Activated naive CD4-positive, alpha-beta T cell treated with anti-CD3 and anti-CD28 coated beads, Interleukin-2, amount 10 ng/mL, durations not matched to agents 7 days and 5 days (primary cell): Measurements from ENCODE around the gene ADARB2.

Experiments used
- CTCF ChIA-PET: fragments of 350-600 bp; sonication (Branson Sonifier 250); formaldehyde crosslinking; loops from one replicate; lab custom pipeline; 2021; ENCODE audit warnings: antibody characterized with exemption; lab: Charles Lee
- DNase-seq: peaks from one replicate; pipeline ENCODE4 v3.0.0-alpha.2; 2020
- H3K27ac Mint-ChIP-seq: one replicate; pipeline ENCODE4 v1.8.0; 2021; ENCODE audit warnings: mild to moderate bottlenecking, moderate library complexity, mixed read lengths
- H3K27me3 Mint-ChIP-seq: one replicate; pipeline ENCODE4 v1.8.0; 2021; ENCODE audit warnings: mild to moderate bottlenecking, mixed read lengths
- H3K36me3 Mint-ChIP-seq: one replicate; pipeline ENCODE4 v1.8.0; 2021; ENCODE audit warnings: mixed read lengths
- H3K4me1 Mint-ChIP-seq: one replicate; pipeline ENCODE4 v1.8.0; 2021; ENCODE audit warnings: mixed read lengths
- H3K4me3 Mint-ChIP-seq: one replicate; pipeline ENCODE4 v1.8.0; 2021; ENCODE audit warnings: mild to moderate bottlenecking, moderate library complexity, mixed read lengths
- H3K9me3 Mint-ChIP-seq: one replicate; pipeline ENCODE4 v1.8.0; 2021; ENCODE audit warnings: mixed read lengths

Gene ADARB2

DNA sequence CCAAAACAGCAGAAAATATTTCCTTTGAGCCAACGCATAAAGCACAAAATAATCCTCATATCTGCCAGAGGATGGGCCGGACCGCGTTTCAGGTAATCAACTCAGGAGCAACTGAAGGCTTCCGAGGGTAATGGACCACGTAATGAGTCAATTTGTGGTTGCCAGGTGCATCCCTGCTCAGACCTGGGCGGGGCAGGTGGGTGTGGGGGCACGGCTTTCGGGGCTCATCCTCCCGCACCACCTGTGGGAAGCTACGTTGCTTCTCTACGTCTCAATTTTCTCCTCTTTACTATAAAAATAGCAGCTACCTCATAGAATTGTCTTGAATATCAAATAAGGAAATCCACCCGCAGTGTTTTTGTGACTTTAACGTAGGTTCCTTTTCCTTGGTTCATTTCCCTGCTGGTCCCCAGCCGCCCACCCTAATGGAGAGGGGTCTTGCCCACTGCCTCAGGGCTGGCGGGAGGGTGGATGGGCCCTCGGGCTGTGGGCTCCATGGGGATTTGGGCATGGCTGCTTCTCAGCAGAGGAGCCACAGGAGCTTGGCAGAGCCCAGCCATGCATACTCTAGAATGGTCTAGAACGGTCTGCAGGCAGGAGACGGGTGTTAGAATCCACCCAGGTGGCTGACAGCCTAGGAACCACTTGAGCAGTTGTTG lies 324.7 kb downstream of the ADARB2 start:
- DNase-seq = no peak
- Mint-ChIP-seq H3K36me3 (no peaks in the 10 kb centered on the region), H3K9me3 (no peaks in the 10 kb centered on the region)

GRCh38 chr10:1411956-1412355 lies 325.4 kb downstream of the ADARB2 start:
- DNase-seq = no peak

More for the DNA sequence above, 324.7 kb downstream of the ADARB2 start:
- no peak overlapping the region for H3K4me3 Mint-ChIP-seq
- no peak overlapping the region for H3K27ac Mint-ChIP-seq
- CTCF ChIA-PET = no interaction called here
- H3K4me1 Mint-ChIP-seq = no peaks in the 10 kb centered on the region
- peaks cover 34% of the 10 kb centered on the region for H3K27me3 Mint-ChIP-seq

GRCh38 chr10:1411451-1411850 lies 325.9 kb downstream of the ADARB2 start:
- H3K27me3 Mint-ChIP-seq = peaks cover 34% of the 10 kb centered on the region
- H3K36me3 Mint-ChIP-seq = no peaks in the 10 kb centered on the region
- CTCF ChIA-PET = no interaction called here
- no peak for DNase-seq
- H3K4me1 Mint-ChIP-seq = no peaks in the 10 kb centered on the region
- no peak overlapping the region for H3K27ac Mint-ChIP-seq
- no peak overlapping the region for H3K4me3 Mint-ChIP-seq
- H3K9me3 Mint-ChIP-seq = no peaks in the 10 kb centered on the region

More at GRCh38 chr10:1411956-1412355, 325.4 kb downstream of the ADARB2 start:
- Mint-ChIP-seq H3K4me3 (no peak overlapping the region), H3K9me3 (no peaks in the 10 kb centered on the region), H3K36me3 (no peaks in the 10 kb centered on the region), H3K27ac (no peak overlapping the region), H3K27me3 (peaks cover 34% of the 10 kb centered on the region), H3K4me1 (no peaks in the 10 kb centered on the region)
- CTCF ChIA-PET = no interaction called here

DNA sequence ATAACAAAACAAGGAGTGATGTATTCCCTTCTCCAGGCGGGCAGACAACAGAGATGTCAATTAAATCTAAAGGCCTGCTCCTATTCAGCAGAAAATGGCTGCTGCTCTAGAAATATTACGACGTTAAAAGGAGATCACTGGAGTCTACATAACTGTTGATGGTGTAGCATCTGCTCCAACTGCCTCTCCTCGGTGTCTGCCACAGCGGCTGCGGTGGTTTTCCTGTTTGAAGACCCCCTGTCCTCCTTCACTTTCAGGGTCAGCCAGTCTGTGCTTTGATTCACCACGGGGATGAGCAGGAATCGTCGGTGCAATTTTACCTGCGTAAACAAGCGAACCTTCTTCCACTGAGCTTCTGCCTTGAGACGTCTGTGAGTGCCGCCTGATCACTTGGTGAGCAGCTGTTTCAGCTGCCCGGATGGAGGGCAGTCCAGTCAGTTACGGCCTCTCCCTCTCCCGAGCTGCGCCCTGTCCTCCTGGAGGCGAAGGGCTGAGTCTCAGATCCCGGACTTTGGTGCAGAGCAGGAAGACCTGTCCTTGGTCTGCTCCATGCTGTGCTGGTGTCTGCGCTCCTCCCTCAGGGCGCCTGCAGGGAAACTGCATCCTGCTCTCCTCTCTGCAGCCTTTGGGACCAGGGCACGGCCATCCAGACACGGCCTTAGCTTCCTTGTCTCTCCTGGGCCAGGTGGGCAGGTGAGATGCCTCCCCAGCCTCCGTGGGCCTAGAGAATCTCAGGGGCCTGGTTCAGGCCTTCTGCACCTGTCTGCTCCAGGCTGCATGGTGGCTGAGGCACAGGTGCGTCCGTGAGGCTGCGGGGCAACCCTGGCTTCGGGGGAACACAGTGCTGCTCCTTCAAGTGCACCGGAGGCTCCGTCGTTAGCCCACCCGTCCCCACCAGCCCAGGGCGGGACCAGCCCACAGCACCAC lies 326.6 kb downstream of the ADARB2 start:
- peaks cover 34% of the 10 kb centered on the region for H3K27me3 Mint-ChIP-seq
- H3K9me3 Mint-ChIP-seq = no peaks in the 10 kb centered on the region
- no peak overlapping the region for H3K27ac Mint-ChIP-seq
- no peaks in the 10 kb centered on the region for H3K36me3 Mint-ChIP-seq
- no peak for DNase-seq
- no peaks in the 10 kb centered on the region for H3K4me1 Mint-ChIP-seq
- CTCF ChIA-PET = no interaction called here
- H3K4me3 Mint-ChIP-seq = no peak overlapping the region

GRCh38 chr10:1410032-1410431 lies 327.3 kb downstream of the ADARB2 start:
- Mint-ChIP-seq H3K27ac (no peak overlapping the region), H3K9me3 (no peaks in the 10 kb centered on the region), H3K4me1 (no peaks in the 10 kb centered on the region), H3K4me3 (no peak overlapping the region), H3K36me3 (no peaks in the 10 kb centered on the region), H3K27me3 (peaks cover 33% of the 10 kb centered on the region)
- DNase-seq = no peak
- CTCF ChIA-PET = no interaction called here

GRCh38 chr10:1409392-1409791 lies 327.9 kb downstream of the ADARB2 start:
- Mint-ChIP-seq H3K9me3 (no peaks in the 10 kb centered on the region), H3K4me3 (no peak overlapping the region), H3K27me3 (peaks cover 27% of the 10 kb centered on the region), H3K4me1 (no peaks in the 10 kb centered on the region), H3K27ac (no peak overlapping the region), H3K36me3 (no peaks in the 10 kb centered on the region)
- CTCF ChIA-PET = no interaction called here
- DNase-seq = no peak

DNA sequence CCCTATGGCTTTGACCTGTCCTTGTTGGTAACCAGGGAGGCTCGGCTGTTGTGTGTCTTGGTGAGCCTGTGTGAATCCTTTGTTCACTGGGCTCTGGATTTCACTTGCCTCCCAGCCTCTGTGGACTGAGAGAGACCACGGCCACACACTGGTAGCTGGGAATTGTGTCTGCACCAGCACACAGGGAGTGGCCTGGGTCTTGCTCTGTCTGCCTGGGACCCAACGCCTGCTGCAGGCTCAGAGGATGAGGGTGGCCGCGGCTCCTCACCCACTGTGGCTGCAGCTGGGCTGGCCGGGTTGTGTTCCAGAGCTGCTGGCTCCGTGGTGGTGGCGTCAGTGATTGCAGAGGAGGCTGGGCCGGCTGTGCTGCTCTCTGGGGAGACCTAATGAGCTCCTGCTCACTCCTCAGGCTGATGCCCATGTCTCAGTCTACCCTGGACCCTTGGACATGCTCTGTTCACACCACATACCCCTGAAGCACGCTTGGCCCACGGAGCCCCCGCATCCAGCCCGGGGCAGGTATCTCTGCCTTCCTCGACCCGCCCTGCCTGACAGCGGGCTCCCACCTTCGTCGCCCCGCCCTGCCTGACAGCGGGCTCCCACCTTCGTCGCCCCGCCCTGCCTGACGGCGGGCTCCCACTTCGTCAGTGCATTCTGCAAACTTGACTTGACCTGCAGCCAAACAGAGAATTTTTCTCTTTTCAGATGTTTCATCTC lies 328.5 kb downstream of the ADARB2 start:
- no peaks in the 10 kb centered on the region for H3K9me3 Mint-ChIP-seq
- CTCF ChIA-PET = interaction anchor here (0.8 kb wide), 1 partner anchor 11 kb away, joined by 4 read pairs; no protein-coding TSS in a partner anchor
- no peak overlapping the region for H3K27ac Mint-ChIP-seq
- no peak overlapping the region for H3K4me3 Mint-ChIP-seq
- H3K27me3 Mint-ChIP-seq = peaks cover 26% of the 10 kb centered on the region
- H3K4me1 Mint-ChIP-seq = no peaks in the 10 kb centered on the region
- H3K36me3 Mint-ChIP-seq = no peaks in the 10 kb centered on the region
- DNase-seq = no peak

- peaks cover 16% of the 10 kb centered on the region for H3K27me3 Mint-ChIP-seq
- DNase-seq = no peak
- no peaks in the 10 kb centered on the region for H3K36me3 Mint-ChIP-seq
- H3K4me1 Mint-ChIP-seq = no peaks in the 10 kb centered on the region
- CTCF ChIA-PET = no interaction called here
- H3K9me3 Mint-ChIP-seq = no peaks in the 10 kb centered on the region
- no peak overlapping the region for H3K4me3 Mint-ChIP-seq
- no peak overlapping the region for H3K27ac Mint-ChIP-seq
Measured at GRCh38 chr10:1406967-1407945, 330.1 kb downstream of the ADARB2 start.

GRCh38 chr10:1406132-1406966 lies 331.0 kb downstream of the ADARB2 start:
- CTCF ChIA-PET = no interaction called here
- no peak overlapping the region for H3K4me3 Mint-ChIP-seq

DNA sequence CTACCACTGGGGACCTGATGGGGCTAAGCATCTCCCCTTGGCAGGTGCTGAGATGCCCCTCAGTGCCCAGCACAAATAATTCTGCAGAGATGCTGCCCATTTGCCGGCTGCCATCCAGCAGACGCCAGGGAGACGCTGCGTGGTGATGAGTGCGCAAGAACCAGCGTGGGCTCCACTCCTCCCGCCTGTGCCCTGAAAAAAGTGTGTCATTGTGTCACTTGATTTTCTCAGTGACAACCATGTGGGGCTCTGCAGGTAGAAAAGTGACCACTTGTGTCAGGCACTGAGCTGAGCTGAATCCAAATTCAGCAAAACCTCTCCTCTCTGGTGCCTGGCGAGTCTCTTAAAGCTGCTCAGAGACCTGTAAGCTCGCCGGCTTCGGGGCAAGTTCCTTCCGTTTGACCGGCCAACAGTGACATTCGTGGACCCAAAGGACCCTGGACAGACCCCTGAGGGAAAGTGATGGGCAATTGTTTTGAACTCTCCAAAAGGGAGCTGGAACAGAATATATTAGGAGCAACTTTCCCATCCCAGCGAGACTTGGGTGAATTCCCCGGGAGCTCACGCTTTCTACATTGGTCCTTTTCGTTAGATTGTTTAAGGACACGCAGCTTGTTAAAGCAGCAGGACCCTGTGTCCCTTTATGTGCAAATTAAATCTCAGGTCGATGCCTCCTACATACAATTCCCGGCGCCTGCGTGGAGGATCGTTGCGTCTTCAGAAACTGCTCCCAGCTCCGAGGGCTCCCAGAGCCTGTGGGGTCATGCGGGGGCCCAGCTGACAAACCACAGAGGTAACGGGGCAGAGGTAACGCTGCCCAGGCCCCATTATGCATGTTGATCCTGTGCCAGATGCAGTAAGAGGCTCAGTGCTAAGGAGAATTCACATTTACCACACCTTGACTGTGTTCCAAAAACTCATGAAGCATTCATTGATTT lies 332.7 kb downstream of the ADARB2 start:
- no peaks in the 10 kb centered on the region for H3K9me3 Mint-ChIP-seq
- DNase-seq = no peak
- H3K4me3 Mint-ChIP-seq = no peak overlapping the region
- H3K4me1 Mint-ChIP-seq = no peaks in the 10 kb centered on the region
- H3K36me3 Mint-ChIP-seq = no peaks in the 10 kb centered on the region
- CTCF ChIA-PET = interaction anchor here (1.1 kb wide), 1 partner anchor 17 kb away, joined by 3 read pairs; no protein-coding TSS in a partner anchor
- H3K27ac Mint-ChIP-seq = no peak overlapping the region
- no peaks in the 10 kb centered on the region for H3K27me3 Mint-ChIP-seq

More at GRCh38 chr10:1406132-1406966, 331.0 kb downstream of the ADARB2 start:
- H3K9me3 Mint-ChIP-seq = no peaks in the 10 kb centered on the region
- H3K4me1 Mint-ChIP-seq = no peaks in the 10 kb centered on the region
- no peaks in the 10 kb centered on the region for H3K36me3 Mint-ChIP-seq
- peaks cover 8% of the 10 kb centered on the region for H3K27me3 Mint-ChIP-seq
- no peak overlapping the region for H3K27ac Mint-ChIP-seq
- no peak for DNase-seq

DNA sequence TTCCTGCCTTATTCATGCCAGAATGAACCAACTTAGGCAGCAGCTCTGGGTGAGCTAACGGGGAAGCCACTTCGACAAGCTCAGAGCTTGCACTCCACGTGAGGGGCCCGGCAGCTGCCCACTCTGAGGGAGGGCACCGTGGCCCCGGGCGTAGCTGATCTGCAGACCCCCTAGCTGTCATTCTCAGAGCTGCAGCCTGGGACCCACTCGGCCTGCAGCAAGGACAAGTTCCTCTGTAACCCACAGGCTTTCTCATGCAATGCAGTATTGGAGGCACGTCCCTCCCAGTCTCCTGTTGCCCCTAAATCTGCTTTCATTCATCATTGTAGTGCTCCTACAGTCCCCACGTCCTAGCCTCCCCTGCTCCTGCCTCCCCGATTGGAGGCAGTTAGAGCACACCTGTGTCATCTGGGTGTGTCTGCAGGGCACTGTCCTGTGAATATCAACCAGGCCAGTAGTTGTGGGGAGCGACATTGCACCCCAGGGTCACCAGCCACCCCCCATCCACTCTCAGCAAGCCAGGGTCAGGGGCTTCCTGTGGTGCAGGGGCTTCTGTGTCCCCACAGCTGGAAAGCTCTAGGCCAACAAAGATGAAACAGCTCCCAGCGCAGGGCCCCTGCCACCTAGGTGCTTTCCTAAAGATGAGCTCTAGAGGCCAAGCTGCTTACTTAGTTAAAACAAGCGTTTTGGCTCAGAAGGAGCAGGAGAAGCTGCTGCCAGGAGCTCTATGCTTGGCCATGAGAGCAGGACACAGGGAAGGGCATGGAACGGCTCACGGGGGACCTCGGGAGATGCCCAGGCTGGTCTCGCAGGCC lies 333.6 kb downstream of the ADARB2 start:
- Mint-ChIP-seq H3K4me3 (no peak overlapping the region), H3K4me1 (no peaks in the 10 kb centered on the region), H3K36me3 (no peaks in the 10 kb centered on the region), H3K27me3 (no peaks in the 10 kb centered on the region), H3K9me3 (no peaks in the 10 kb centered on the region), H3K27ac (no peak overlapping the region)
- no peak for DNase-seq
- CTCF ChIA-PET = interaction anchor here (0.5 to 1.1 kb wide), 2 partner anchors 18 kb away, joined by 3 read pairs; no protein-coding TSS in a partner anchor
